Dermis blood vessel endothelial cell (primary cell): ENCODE measurements around the gene CCNB1IP1. TPM values are rescaled to one million over a fixed set of nuclear protein-coding genes. Genes with fewer than 3 reads are reported as not detected.
"Not testable (repeated sequence)": the region's sequence is repeated elsewhere in the genome, so short reads cannot be mapped to it uniquely, and the experiment has no call there.

Experiments used
- DNase-seq: peaks from one replicate; pipeline ENCODE4 v3.0.0; 2010
- total RNA-seq: library from RNA; depleted of rRNA; stranded (reverse); fragments of >200 nt; gene quantifications from 2 replicates; pipeline ENCODE4 v1.2.3, GENCODE V29; 2014

Gene CCNB1IP1
- total RNA-seq, 1 donor from 2014 or later: 33.0 TPM

DNA sequence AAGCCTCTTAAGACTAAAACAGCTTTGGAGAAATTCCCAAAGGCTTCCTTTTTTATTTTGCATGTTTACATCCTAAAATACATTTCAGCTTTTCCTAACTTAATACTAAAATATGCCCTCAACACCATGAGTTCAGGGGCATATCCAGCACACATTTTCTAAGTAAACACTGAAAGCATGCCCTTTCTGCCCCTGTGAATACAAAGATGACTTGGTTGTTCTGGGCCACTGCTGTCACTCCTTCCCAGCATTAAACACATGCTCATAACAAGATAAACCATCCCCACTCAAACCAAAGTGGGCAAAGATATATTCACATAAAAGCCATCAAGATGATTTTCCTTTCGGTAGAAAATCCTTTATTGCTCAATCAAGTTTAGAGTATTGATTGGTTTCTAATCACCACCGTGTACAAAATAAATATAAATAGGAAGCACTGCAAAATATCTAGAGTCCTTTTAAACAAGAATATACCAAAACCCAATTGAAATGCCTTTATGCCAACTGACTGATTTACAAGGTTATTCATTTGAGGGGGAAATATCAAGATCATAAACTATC is 1.9 kb downstream of the CCNB1IP1 start:
- DNase-seq: no peak

DNA sequence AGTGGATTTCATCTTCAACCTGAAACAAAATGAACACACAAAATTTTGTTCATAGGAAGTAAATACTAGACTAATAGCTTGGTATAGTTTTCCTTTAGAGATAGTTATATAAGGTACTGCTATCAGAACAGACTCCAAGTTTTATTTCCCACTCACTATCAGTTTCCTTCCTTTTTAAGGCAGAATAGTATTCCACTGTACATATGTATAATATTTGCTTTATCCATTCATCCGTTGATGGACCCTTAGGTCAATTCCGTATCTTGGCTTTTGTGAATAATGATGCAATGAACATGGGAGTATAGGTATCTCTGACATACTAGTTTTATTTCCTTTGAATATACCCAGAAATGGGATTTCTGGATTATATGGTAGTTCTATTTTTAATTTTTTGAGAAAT is 3.7 kb downstream of the CCNB1IP1 start:
- DNase-seq: no peak

DNA sequence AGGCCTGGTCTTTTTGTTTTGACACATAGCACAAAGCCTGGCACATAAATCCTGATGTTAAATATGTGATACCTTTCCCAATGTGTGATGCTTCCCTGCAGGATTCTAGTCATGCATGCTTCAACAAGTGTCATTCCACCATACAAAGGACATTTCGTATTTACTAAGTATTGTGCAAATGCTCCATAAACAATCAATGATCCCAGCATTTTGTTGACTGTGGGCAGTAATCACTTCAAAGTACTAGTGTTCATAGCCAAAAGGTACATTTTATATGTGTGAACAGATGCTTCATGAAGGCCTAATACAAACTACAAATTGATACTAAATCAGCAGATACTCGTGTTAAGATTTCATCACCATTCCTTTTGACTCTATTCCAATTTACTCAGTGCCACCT is 4.4 kb downstream of the CCNB1IP1 start:
- no peak for DNase-seq

DNA sequence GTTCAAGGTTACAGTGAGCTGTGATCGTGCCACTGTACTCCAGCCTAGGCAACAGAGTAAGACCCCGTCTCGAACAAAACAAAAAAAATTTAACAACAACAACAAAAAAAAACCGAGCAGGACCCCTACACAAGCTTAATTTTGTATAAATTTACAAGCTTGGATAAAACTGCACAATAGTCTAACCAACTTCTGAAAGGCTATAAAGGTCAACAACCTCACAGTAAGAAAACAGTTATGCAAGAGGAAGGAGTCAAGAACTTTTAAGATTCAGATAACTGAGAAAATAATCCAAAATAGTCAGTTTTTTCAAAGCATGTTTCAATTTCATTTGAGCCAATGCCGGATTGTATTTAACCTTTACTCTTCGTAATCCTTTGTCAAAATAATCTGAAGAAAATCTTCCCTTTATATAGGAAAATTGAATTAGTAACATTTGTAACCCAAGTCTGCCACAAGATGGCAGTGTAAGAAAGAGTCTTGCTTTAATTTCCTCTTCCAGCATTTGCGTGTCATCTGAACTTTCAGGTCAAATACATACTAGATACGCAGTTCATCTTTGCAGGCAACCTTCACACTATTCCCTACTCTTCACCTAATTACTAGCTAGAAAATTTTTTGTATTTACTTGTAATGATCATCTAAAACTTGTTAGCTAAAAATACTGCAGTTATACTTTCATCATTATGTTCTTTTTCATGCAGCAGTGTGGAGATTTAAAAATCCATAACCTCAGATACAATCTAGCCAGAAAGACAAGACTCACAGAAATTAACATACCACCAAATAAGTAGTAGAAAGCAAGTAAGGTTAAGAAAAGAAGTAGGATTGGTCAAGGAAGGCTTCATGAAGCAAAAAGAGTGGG is 5.8 kb downstream of the CCNB1IP1 start:
- DNase-seq: peak; percentile 82

DNA sequence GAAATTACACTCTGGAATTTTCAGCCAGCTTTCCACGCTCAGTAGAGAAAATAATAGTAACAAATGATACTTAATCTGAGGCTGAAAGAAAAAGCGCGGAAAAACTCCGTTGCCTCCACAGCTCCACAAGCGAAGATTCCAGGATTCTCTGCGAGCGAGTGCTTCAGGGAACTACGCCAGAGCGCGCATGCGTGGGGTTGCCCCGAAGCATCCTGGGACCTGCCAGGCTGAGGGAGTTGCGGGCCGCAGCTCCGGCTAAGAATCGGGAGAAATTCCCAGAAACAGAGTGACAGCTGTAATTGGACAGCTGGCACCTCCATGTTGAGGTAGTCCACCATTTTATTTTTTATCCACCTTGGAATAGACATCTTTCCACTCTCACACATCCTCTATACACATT is 15.4 kb downstream of the CCNB1IP1 start:
- no peak for DNase-seq

DNA sequence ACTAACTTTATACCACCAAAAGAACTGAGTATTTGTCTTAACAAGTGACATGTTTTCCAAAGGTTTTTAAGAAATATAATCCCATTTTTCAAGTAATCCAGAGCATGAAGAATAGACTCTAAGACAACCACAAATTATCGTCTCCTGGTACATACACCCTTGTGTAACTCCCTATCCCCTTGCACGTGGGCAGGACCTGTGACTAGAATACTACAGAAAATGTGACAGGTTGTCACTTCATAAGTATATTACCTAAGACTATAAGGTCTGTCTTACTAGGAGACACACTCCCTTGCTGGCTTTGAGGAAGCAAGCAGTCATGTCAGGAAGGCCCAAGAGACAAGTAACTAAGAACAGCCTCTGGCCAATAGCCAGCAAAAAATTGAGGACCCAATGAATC is 19.1 kb downstream of the CCNB1IP1 start:
- no peak for DNase-seq

DNA sequence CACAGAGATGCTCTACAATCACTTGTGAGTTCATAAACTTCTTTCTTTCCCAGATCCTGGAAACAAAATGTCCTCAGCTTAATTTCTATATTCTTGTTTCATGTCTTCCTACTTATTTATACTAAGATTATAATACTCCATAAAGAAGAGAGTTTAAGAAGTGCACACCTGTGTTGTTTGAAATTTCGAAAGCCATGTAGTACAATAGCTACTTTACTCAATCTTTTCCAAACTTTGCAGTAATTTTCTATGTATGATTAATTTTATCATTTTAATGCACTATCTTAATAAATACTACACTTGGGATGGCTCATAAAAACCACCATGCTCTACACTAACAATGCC is 27.0 kb downstream of the CCNB1IP1 start:
- DNase-seq: no peak

DNA sequence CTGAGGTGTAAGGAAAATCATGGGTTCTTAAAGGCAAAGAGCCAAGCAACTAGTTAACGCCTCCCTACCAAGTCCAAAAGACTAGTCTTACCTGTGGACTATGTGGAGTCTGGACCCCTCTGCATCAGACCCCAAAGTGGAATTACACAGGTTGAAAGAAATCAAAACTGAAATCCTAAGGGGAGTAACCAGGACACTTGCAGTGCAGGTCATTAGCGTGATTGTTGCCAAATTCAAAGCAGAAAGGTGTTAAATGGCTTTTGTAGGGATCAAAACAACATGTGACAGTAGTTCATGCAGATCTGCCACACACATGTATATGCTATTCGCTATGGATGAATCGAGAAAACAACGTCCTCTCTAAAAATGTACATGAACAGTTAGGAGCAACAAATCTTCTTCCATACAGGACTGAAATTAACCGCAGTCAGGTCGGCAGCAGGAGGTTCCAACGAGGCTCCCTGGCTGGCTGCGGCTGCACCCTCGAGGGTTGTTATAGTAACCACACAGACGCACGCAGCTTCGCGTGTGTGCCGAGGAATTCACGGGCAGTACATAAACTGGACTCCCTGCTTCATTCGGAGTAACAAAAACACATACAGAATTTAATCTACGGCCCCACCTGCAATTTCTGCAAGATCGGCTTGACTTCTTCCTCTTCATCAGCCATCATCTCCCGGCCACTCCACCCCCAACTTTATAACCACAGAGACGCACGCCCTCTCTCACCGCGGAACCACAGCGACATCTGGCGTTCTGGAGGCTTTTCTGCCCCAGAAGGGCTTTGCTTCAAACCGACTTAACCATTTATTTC is 27.6 kb downstream of the CCNB1IP1 start, which contains the start of gene TTC5:
Gene TTC5 (minus strand): TSS at position 687 of the 814 bp plus-strand sequence. CDS start 14 bp downstream, at position 673.
- DNase-seq: peak; percentile 95

DNA sequence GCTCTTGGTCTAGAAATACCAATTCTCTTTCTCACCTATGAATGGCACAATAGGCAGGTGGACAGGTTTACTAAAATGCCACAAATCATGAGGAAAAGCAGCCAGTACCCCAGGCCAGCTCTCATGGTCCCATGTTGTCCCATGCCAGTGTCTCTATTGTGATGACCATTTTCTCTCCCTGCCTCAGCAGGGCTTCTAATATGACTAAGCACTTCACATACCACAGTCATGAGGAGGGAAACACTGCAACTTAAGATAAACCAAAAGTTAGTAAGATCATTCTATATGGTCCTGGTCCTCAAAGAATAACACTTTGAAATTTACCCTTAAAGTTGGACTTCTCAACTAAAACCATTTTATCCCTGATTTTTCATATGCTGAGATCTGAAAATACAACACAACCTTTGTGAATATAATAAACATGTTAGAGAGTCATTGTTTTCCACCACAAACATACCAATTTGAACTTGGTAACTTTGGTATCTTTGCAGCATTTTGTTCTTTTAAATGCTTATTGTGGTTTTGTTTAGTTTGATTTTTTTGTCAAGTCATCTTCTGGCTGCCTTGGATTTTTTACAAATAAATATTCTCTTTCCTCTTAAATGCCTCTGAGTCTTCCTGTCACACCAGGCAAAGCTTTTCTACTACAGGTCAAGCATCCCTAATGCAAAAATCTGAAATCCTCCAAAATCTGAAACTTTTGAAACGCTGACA is 30.9 kb downstream of the CCNB1IP1 start:
- DNase-seq: no peak

DNA sequence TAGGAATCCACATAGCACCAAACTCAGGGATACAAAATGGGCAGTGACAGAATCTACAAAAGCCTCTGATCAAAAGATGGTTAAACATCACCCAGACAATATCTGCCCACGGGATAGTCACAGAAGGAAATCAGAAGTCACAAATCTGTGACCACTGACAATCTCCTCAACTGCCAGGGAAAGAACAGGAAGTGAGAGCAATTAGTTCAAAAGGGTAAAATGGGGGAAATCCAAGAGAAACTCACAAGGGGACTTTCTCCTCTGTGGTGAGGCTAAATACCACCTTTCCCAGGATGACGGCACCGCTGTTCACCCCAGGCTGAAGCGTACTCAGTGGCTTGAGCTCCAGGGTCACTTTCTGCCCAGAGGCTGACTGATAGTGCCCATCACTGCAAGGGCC is 38.0 kb downstream of the CCNB1IP1 start:
- no peak for DNase-seq

DNA sequence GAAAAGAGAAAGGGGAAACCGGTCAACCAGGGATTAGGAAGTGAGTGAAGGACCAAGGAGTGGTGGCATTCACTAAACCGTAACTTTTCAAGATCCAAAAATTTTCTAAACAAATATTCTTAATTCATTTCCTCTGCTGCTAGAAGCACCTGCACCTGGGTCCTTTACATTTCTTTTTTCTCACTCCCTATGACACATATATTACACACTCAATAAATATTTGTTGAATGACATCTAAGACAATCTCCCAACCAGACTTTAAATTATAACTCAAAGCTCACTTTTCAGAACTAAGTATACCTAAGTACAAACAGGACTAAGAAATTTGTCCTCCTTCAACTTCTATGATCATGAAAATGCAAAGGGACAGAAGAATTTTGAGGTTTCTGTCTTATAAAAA is 38.4 kb downstream of the CCNB1IP1 start:
- no peak for DNase-seq

DNA sequence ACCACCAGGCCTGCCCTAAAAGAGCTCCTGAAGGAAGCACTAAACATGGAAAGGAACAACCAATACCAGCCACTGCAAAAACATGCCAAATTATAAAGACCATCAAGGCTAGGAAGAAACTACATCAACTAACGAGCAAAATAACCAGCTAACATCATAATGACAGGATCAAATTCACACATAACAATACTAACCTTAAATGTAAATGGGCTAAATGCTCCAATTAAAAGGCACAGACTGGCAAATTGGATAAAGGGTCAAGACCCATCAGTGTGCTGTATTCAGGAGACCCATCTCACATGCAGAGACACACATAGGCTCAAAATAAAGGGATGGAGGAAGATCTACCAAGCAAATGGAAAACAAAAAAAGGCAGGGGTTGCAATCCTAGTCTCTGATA is 51.1 kb downstream of the CCNB1IP1 start:
- DNase-seq: not testable (repeated sequence)

DNA sequence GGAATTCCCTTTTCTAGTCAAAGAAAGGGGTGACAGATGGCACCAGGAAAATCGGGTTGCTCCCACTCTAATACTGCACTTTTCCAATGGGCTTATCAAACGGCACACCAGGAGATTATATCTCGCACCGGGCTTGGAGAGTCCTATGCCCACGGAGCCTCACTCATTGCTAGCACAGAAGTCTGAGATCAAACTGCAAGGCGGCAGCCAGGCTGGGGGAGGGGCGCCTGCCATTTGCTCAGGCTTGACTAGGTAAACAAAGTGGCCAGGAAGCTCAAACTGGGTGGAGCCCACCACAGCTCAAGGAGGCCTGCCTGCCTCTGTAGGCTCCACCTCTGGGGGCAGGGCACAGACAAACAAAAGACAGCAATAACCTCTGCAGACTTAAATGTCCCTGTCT is 52.8 kb downstream of the CCNB1IP1 start:
- DNase-seq: not testable (repeated sequence)

DNA sequence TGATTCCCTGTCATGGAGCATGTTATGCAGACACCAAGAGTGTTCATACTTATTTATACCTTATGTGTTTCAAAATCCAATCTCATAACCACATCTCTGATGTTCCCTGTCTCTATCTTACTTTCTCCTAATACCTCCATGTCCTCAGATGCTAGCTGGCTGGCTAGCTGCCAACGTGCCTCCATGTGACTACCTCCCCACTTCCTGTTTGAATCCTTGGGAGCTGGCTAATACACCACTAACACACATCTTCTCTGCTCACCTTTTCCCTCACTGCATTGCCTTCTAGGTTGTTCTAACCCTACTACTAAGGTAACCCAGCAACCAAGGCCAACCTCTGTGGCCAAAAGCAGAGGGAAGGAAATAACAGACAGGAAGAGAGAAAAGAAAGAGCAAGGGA is 54.7 kb downstream of the CCNB1IP1 start:
- peak; percentile 54 for DNase-seq

DNA sequence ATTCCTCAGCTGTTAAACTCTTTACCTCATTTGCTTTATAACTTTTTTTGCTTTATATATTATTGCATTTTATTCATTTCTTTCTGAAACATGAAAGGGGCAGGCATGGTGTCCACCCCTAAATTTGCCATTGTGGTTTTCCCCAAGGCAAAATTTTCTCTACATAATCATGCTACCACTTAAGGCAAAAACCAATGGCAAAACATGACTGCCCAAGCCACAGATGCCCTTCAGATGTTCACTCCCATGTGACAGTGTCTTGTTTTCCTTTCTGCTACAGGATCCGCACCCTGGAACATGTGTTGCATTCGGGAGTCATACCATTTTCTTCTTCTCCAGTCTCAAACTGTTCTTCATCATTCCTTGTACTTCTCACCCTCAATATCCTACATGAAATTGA is 55.7 kb downstream of the CCNB1IP1 start:
- DNase-seq: no peak

DNA sequence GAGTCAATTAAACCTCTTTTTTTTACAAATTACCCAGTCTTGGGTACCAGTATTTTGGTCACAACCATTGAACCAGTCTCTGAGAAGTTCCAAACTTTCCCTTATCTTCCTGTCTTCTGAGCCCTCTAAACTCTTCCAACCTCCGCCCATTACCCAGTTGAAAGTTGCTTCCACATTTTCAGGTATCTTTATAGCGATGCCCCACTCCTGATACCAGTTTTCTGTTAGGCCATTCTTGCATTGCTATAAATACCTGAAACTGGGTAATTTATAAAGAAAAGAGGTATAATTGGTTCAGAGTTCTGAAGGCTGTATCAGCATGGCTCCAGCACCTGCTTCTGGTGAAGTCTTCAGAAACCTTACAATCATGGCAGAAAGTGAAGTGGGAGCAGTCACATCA is 59.0 kb downstream of the CCNB1IP1 start:
- DNase-seq: no peak

DNA sequence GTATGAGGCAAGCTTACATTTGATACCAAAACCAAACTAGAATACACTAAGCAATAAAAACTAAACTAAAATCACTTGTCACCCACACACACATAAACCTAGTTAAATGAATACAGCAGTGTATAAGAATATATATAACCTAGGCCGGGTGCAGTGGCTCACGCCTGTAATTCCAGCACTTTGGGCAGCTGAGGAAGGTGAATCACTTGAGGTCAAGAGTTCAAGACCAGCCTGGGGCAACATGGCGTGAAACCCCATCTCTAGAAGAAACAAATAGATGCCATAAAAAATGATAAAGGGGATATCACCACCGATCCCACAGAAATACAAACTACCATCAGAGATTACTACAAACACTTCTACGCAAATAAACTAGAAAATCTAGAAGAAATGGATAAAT is 68.7 kb downstream of the CCNB1IP1 start:
- not testable (repeated sequence) for DNase-seq

DNA sequence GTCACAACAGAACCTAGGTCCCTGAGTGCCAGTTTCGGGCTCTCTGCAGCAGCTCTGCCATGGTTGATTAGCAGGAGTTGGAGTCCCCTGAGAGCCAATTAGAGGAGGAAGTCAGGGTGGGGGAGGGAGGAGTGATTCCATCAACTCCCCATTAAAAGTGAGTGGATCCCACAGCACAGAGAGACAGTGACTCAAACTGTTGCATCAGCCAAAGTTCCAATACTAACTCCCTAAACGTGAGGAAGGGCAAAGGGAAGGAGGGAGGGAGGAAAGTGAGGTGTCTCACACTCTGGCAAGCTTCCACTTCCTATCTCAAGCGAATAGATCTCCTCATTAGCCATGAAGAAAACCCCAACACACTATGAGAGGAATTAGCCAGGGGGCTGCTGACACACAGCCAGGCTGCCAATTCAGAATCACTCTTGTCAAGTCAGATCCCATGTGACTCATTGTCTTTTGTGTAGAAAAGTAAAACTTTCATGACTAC is 70.4 kb downstream of the CCNB1IP1 start:
- DNase-seq: no peak
